Fibroblast of lung (primary cell): Measurements from ENCODE around the gene ORC1. TPM values are rescaled to one million over a fixed set of nuclear protein-coding genes. Genes with fewer than 3 reads are reported as not detected.

Experiments
- DNase-seq, 2 donors: peaks; one replicate each; pipeline versions ENCODE4 v3.0.0 to v3.0.0-alpha.2; 2010; ENCODE audit warnings: low read depth in 2 of 2
- H2AFZ ChIP-seq: 2 replicates; pipeline ENCODE4 v1.5.1; 2012; ENCODE audit warnings: low read length, control low read depth, inconsistent platforms
- H3K27ac ChIP-seq: 2 replicates; pipeline ENCODE4 v1.5.1; 2011; ENCODE audit warnings: low read length, control low read depth; ENCODE audit not compliant: insufficient read depth
- H3K27me3 ChIP-seq: 2 replicates; pipeline ENCODE4 v1.5.1; 2011; ENCODE audit warnings: mild to moderate bottlenecking, low read length; ENCODE audit not compliant: control insufficient read depth, insufficient read depth
- H3K36me3 ChIP-seq: 2 replicates; pipeline ENCODE4 v1.5.1; 2011; ENCODE audit warnings: low read length; ENCODE audit not compliant: control insufficient read depth, insufficient read depth
- H3K4me1 ChIP-seq: 2 replicates; pipeline ENCODE4 v1.5.1; 2011; ENCODE audit warnings: low read length; ENCODE audit not compliant: control insufficient read depth, insufficient read depth; ENCODE audit errors: extremely low read depth
- H3K4me2 ChIP-seq: 2 replicates; pipeline ENCODE4 v1.5.1; 2011; ENCODE audit warnings: low read length, control low read depth; ENCODE audit not compliant: insufficient read depth; ENCODE audit errors: extremely low read depth
- H3K4me3 ChIP-seq, 4 experiments: fragments of 200-600 bp in 1 of 4; sonication (generic) in 1 of 4; replicated peaks in 1 of 4; 2 replicates each; pipeline ENCODE4 v1.5.1; 2011 to 2016; ENCODE audit warnings: low read length in 4 of 4, low read depth in 3 of 4, mild to moderate bottlenecking in 3 of 4, control low read depth in 2 of 4, inconsistent platforms in 1 of 4, mixed read lengths in 1 of 4; ENCODE audit not compliant: insufficient read depth in 1 of 4; ENCODE audit errors: control extremely low read depth in 1 of 4
- H3K79me2 ChIP-seq: 2 replicates; pipeline ENCODE4 v1.5.1; 2012; ENCODE audit warnings: mild to moderate bottlenecking, low read length, inconsistent platforms; ENCODE audit not compliant: control insufficient read depth, insufficient read depth
- H3K9ac ChIP-seq: 2 replicates; pipeline ENCODE4 v1.5.1; 2011; ENCODE audit warnings: mild to moderate bottlenecking, low read length, control low read depth; ENCODE audit not compliant: insufficient read depth
- H3K9me3 ChIP-seq: 2 replicates; pipeline ENCODE4 v1.5.1; 2012; ENCODE audit warnings: low read depth, low read length; ENCODE audit not compliant: control insufficient read depth, insufficient read depth
- H4K20me1 ChIP-seq: 2 replicates; pipeline ENCODE4 v1.5.1; 2011; ENCODE audit warnings: low read length; ENCODE audit not compliant: control insufficient read depth, insufficient read depth; ENCODE audit errors: extremely low read depth
- EZH2 ChIP-seq: IDR thresholded peaks from 2 replicates; pipeline ENCODE4 v1.5.1; 2012; ENCODE audit warnings: low read length, control low read depth, mild to moderate bottlenecking; ENCODE audit errors: missing control alignments
- polyA plus RNA-seq, 2 donors: library from polyadenylated mRNA; depleted of rRNA in 1 of 2; stranded (reverse) in 1 of 2; unstranded in 1 of 2; fragments of >200 nt; gene quantifications; 2 replicates each; pipeline ENCODE4 v1.2.1, GENCODE V29; 2011 to 2012; ENCODE audit warnings: missing spikeins in 1 of 2
- total RNA-seq: library from RNA; depleted of rRNA; stranded (reverse); fragments of >200 nt; gene quantifications from 2 replicates; pipeline ENCODE4 v1.2.1, GENCODE V29; 2014
- TF ChIP-seq, protein P1 (sequence below), 2 donors: IDR thresholded peaks in 1 of 2; conservative IDR thresholded peaks in 1 of 2; 1 replicate in 1 of 2; 2 replicates in 1 of 2; pipeline ENCODE4 v1.5.1; 2011 to 2012; ENCODE audit warnings: low read length in 2 of 2, control low read depth in 1 of 2, inconsistent platforms in 1 of 2, low read depth in 1 of 2, mild to moderate bottlenecking in 1 of 2

Gene ORC1
- total and polyA plus RNA-seq, 2 donors (not counting 1 experiment from before 2014, with no cell fraction given) = 0.83 to 3.6 TPM

DNA sequence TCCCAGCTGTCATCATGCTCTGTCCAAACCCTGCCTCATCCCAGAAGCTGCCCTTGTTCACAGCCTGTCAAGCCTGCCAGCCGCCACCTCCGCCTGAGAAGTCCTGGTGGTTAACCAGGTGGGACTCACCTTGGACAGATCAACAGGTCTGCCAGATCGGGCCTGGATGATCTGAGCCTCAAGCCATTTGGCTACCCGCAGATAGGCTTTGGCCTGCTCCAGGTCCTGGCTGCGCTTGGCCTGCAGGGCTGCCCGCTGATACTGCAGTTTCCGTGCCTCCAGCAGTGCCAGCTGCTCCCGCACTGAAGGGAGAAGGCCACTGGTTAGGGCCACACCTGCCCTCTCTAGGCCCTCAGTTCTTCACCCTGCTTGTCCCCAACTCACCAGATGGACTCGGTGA is 46.8 kb downstream of the ORC1 start:
- no peak overlapping the region for H3K4me3 ChIP-seq
- H3K27ac ChIP-seq = no peak overlapping the region
- no peak overlapping the region for H2AFZ ChIP-seq
- no peak for DNase-seq
- no peaks in the 10 kb centered on the region for H3K9me3 ChIP-seq
- TF ChIP-seq, protein P1, sequence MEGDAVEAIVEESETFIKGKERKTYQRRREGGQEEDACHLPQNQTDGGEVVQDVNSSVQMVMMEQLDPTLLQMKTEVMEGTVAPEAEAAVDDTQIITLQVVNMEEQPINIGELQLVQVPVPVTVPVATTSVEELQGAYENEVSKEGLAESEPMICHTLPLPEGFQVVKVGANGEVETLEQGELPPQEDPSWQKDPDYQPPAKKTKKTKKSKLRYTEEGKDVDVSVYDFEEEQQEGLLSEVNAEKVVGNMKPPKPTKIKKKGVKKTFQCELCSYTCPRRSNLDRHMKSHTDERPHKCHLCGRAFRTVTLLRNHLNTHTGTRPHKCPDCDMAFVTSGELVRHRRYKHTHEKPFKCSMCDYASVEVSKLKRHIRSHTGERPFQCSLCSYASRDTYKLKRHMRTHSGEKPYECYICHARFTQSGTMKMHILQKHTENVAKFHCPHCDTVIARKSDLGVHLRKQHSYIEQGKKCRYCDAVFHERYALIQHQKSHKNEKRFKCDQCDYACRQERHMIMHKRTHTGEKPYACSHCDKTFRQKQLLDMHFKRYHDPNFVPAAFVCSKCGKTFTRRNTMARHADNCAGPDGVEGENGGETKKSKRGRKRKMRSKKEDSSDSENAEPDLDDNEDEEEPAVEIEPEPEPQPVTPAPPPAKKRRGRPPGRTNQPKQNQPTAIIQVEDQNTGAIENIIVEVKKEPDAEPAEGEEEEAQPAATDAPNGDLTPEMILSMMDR (conservative IDR thresholded peaks at IDR 0.05 in 1 of 2, IDR thresholded peaks at IDR 0.05 in 1 of 2; ENCODE audit: low read depth in 1 of 2, low read length in 2 of 2) = no peak
- no peak for TF ChIP-seq EZH2
- no peaks in the 10 kb centered on the region for H3K79me2 ChIP-seq
- H3K4me1 ChIP-seq = no peaks in the 10 kb centered on the region
- no peaks in the 10 kb centered on the region for H4K20me1 ChIP-seq
- H3K4me2 ChIP-seq = no peak overlapping the region
- H3K27me3 ChIP-seq = no peaks in the 10 kb centered on the region
- peaks cover 55% of the 10 kb centered on the region for H3K36me3 ChIP-seq
- no peak overlapping the region for H3K9ac ChIP-seq

DNA sequence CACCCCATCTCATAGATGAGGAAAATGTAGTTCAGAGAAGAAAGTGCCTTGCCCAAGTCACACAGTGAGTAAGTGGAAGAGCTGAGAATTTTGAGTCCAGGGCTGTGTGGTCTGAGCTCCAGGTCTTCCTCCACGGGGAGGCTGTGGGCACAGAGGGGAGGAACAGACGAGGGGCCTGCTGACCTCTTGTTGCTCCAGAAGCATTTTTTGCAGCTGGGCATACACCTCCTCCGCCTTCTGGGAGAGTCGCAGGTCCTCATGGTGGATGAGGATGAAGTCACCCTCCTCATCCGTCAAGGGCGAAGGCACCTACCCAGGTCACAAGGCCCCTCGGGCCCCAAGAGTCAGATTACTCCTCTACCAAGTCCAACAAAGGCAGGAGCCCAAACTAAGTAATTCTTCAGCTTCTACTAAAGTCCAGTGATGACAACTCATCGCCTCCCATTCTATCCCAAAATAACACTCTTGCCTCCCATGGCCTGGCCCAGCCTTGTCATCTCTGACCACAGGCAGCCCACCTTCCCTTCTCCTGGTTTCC is 47.3 kb downstream of the ORC1 start:
- Histone ChIP-seq H3K9me3 (no peaks in the 10 kb centered on the region), H3K27ac (no peak overlapping the region), H2AFZ (no peak overlapping the region), H3K27me3 (no peaks in the 10 kb centered on the region), H3K4me1 (no peaks in the 10 kb centered on the region), H3K9ac (no peak overlapping the region), H3K4me2 (no peak overlapping the region), H3K4me3 (no peak overlapping the region), H4K20me1 (no peaks in the 10 kb centered on the region), H3K79me2 (no peaks in the 10 kb centered on the region), H3K36me3 (peaks cover 51% of the 10 kb centered on the region)
- no peak for DNase-seq
- no peak for TF ChIP-seq EZH2
- TF ChIP-seq, protein P1 (conservative IDR thresholded peaks at IDR 0.05 in 1 of 2, IDR thresholded peaks at IDR 0.05 in 1 of 2; ENCODE audit: low read depth in 1 of 2, low read length in 2 of 2) = no peak

DNA sequence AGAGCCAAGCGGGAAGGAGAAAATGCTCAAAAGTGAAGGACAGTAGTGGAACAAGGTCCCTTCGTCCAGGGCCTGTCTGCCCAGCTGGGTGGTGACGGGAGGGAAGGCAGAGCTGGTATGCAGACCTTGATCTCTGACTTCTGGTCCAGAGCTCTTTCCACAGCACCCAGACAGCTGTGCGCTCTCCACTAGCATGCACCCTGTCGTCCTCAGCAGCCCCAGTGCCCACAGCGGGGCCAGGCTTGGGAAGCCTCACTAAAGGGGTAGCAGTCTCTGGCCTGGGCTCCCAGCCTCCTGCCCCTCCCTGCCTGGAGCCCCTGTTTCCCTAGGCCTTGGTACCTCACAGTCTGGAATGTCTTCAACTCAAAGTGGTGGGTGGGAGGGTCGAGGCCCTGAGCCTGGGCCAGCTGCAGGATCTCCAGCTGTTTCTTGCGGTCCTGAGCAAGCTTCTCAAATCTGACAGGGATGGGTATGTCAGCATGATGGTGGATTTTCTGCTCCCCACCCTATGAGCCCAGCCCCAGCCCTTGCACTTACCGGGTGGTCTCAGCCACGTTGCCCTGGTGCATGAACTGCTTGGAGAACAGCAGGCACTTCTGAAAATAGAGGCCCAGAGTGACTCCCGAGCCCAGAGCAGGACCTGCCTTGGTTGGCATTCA is 48.2 kb downstream of the ORC1 start:
- DNase-seq = no peak
- H3K79me2 ChIP-seq = no peaks in the 10 kb centered on the region

More for the DNA sequence above, 48.2 kb downstream of the ORC1 start:
- H3K27me3 ChIP-seq = no peaks in the 10 kb centered on the region
- TF ChIP-seq, protein P1 (conservative IDR thresholded peaks at IDR 0.05 in 1 of 2, IDR thresholded peaks at IDR 0.05 in 1 of 2; ENCODE audit: low read depth in 1 of 2, low read length in 2 of 2) = no peak
- no peak for TF ChIP-seq EZH2
- peaks cover 46% of the 10 kb centered on the region for H3K36me3 ChIP-seq
- no peaks in the 10 kb centered on the region for H3K4me1 ChIP-seq
- H3K4me2 ChIP-seq = no peak overlapping the region
- no peak overlapping the region for H3K27ac ChIP-seq
- no peaks in the 10 kb centered on the region for H3K9me3 ChIP-seq
- no peak overlapping the region for H3K4me3 ChIP-seq
- H3K9ac ChIP-seq = no peak overlapping the region
- H4K20me1 ChIP-seq = no peaks in the 10 kb centered on the region
- H2AFZ ChIP-seq = no peak overlapping the region
